ENCODE data around the gene CCNL1.

CCNL1 gene

DNA sequence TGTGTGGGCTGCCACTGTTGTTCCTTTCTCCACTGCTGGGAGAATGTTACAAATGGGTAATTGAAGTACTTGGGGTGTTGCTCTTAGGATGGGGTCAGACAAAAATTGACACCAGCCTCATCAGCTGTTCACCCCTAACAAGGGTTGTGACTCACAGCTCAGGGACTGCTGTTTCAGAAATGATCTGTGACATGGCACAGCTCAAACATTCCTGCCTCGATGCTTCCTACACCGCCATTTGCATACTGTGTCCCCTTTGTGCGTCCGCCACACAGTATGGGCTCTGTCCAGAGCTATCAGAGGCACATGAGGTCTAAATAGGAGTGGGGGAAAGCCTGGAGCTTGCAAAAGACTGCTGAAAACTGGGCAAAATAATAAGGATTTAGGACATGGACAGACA is 43.9 kb downstream of the CCNL1 start:
- no peak overlapping the region for H3K9ac ChIP-seq (ENCODE audit: low read length)
- H3F3A ChIP-seq (ENCODE audit: insufficient read depth, low read length) = no peaks in the 10 kb centered on the region
- no peak for TF ChIP-seq EZH2 (IDR thresholded peaks at IDR 0.05; ENCODE audit: borderline replicate concordance, low read length)
- TF ChIP-seq, protein P1, sequence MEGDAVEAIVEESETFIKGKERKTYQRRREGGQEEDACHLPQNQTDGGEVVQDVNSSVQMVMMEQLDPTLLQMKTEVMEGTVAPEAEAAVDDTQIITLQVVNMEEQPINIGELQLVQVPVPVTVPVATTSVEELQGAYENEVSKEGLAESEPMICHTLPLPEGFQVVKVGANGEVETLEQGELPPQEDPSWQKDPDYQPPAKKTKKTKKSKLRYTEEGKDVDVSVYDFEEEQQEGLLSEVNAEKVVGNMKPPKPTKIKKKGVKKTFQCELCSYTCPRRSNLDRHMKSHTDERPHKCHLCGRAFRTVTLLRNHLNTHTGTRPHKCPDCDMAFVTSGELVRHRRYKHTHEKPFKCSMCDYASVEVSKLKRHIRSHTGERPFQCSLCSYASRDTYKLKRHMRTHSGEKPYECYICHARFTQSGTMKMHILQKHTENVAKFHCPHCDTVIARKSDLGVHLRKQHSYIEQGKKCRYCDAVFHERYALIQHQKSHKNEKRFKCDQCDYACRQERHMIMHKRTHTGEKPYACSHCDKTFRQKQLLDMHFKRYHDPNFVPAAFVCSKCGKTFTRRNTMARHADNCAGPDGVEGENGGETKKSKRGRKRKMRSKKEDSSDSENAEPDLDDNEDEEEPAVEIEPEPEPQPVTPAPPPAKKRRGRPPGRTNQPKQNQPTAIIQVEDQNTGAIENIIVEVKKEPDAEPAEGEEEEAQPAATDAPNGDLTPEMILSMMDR (IDR thresholded peaks at IDR 0.05; ENCODE audit: low read length) = no peak
- no peak overlapping the region for H3K27ac ChIP-seq (ENCODE audit: low read depth, low read length, poor library complexity, severe bottlenecking)
- H3K9me2 ChIP-seq (ENCODE audit: low read depth, low read length) = no peaks in the 10 kb centered on the region
- H3K36me3 ChIP-seq (ENCODE audit: insufficient read depth, low read length) = no peaks in the 10 kb centered on the region
- no peaks in the 10 kb centered on the region for H4K20me1 ChIP-seq (ENCODE audit: insufficient read depth, low read length)
- H3K4me2 ChIP-seq (ENCODE audit: low read length) = no peak overlapping the region
- no peak overlapping the region for H3K4me3 ChIP-seq (ENCODE audit: low read depth, low read length, poor library complexity, severe bottlenecking)
- no peak overlapping the region for H2AFZ ChIP-seq (ENCODE audit: low read length)
- no peaks in the 10 kb centered on the region for H3K79me2 ChIP-seq (ENCODE audit: insufficient read depth, low read length)
- H3K4me1 ChIP-seq (ENCODE audit: insufficient read depth, low read length, severe bottlenecking) = no peaks in the 10 kb centered on the region
- H3K27me3 ChIP-seq (ENCODE audit: insufficient read depth, low read length) = peaks cover 4% of the 10 kb centered on the region; the same call in 1 of the 2 replicates
- H3K9me3 ChIP-seq (ENCODE audit: low read length) = no peaks in the 10 kb centered on the region

DNA sequence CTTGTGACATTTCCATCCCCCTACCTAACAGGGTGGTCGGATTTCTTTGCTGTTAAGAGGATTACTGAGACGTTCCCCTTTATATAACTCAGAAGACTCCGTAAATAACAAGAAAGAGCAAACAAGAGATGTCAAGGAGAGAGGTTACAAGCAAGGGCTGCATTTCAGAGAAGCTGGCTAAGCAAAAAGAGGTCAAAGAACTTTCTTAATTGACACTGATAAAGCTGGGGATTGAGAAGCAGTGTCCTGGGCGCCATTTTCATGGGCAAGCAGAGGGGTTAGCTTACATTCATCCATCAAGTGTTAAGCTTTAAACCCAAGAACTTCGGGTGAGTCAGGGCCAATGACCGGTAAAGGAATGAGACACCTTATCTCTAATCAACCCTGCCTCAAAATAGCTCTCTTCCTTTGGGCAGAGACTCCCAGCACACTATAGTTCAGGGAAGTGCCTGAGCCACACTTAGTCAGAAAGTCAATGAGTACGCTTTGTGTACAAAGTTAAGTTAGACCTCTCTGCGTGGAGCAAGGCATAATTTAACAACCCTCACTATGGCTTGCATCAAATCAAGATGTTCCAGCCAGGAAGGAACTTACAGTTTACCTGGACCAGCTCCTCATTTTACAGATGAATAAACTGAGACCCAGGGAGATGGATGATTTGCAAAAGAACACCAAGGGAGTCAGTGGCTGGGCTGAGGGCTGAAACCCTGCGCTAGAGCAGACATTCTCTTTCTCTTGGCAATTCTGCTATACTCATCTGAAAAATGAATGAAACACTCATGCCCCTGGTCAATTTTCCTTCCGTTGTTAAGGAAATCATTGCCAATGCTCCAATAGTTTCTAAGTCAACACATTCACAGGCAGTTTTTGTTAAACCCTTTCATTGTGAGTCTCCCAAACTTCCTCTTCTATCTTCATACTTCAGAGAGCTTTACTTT is 44.6 kb downstream of the CCNL1 start:
- Histone ChIP-seq H3F3A (ENCODE audit: insufficient read depth, low read length) (no peaks in the 10 kb centered on the region), H3K9me3 (ENCODE audit: low read length) (no peaks in the 10 kb centered on the region), H3K4me2 (ENCODE audit: low read length) (no peak overlapping the region), H2AFZ (ENCODE audit: low read length) (no peak overlapping the region), H4K20me1 (ENCODE audit: insufficient read depth, low read length) (no peaks in the 10 kb centered on the region), H3K27ac (ENCODE audit: low read depth, low read length, poor library complexity, severe bottlenecking) (no peak overlapping the region), H3K9ac (ENCODE audit: low read length) (no peak overlapping the region), H3K4me1 (ENCODE audit: insufficient read depth, low read length, severe bottlenecking) (no peaks in the 10 kb centered on the region), H3K4me3 (ENCODE audit: low read depth, low read length, poor library complexity, severe bottlenecking) (no peak overlapping the region), H3K36me3 (ENCODE audit: insufficient read depth, low read length) (no peaks in the 10 kb centered on the region), H3K9me2 (ENCODE audit: low read depth, low read length) (no peaks in the 10 kb centered on the region), H3K27me3 (ENCODE audit: insufficient read depth, low read length) (peaks cover 4% of the 10 kb centered on the region; the same call in 1 of the 2 replicates), H3K79me2 (ENCODE audit: insufficient read depth, low read length) (no peaks in the 10 kb centered on the region)
- TF ChIP-seq EZH2 (IDR thresholded peaks at IDR 0.05; ENCODE audit: borderline replicate concordance, low read length) = no peak
- TF ChIP-seq, protein P1 (IDR thresholded peaks at IDR 0.05; ENCODE audit: low read length) = no peak

DNA sequence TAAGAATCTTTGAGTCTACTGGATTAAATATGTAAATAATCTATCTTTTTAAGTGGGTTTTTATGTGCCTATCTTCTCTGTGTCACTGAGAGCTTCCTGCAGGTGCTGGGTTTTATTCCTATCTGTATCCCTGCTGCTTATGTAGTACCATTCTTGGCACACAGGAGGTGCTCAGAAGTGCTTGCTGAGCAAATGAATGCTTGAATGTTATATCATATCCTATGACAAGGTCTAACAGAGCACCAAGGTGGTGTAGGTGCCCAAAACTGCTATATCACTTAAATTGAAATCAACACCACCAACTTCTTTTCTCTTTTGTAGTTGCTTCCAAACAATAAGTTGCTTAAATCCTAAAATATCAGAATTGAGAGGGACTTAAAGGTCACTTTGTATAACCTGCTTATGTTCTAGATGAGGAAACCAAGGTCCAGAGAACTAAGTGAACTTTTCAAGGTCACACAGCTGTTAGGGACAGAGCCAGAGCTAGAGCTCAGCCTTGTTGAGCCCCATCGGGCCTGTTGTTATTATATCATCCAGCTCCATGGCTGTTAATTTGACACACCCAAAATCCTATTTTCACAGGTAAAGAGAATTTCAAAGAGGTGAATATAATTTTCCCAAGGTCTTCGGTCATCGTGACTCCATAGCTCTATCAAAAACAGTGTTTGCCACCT is 46.0 kb downstream of the CCNL1 start:
- Histone ChIP-seq H3K36me3 (ENCODE audit: insufficient read depth, low read length) (no peaks in the 10 kb centered on the region), H3K4me3 (ENCODE audit: low read depth, low read length, poor library complexity, severe bottlenecking) (no peak overlapping the region), H3K27me3 (ENCODE audit: insufficient read depth, low read length) (no peaks in the 10 kb centered on the region), H3K9ac (ENCODE audit: low read length) (no peak overlapping the region), H3F3A (ENCODE audit: insufficient read depth, low read length) (no peaks in the 10 kb centered on the region), H3K79me2 (ENCODE audit: insufficient read depth, low read length) (no peaks in the 10 kb centered on the region), H3K9me2 (ENCODE audit: low read depth, low read length) (no peaks in the 10 kb centered on the region), H2AFZ (ENCODE audit: low read length) (no peak overlapping the region), H3K4me1 (ENCODE audit: insufficient read depth, low read length, severe bottlenecking) (no peaks in the 10 kb centered on the region), H3K4me2 (ENCODE audit: low read length) (no peak overlapping the region), H3K9me3 (ENCODE audit: low read length) (no peaks in the 10 kb centered on the region), H4K20me1 (ENCODE audit: insufficient read depth, low read length) (no peaks in the 10 kb centered on the region), H3K27ac (ENCODE audit: low read depth, low read length, poor library complexity, severe bottlenecking) (no peak overlapping the region)
- TF ChIP-seq, protein P1 (IDR thresholded peaks at IDR 0.05; ENCODE audit: low read length) = peak; percentile 6; the same call in 1 of the 2 replicates
- TF ChIP-seq EZH2 (IDR thresholded peaks at IDR 0.05; ENCODE audit: borderline replicate concordance, low read length) = no peak
